DOHH2 (cell line): Measurements from ENCODE around the gene TNRC6C.
"Not testable (repeated sequence)": the region's sequence is repeated elsewhere in the genome, so short reads cannot be mapped to it uniquely, and the experiment has no call there.

Experiments
- H3F3A ChIP-seq: fragments of 200-600 bp; sonication (generic), shearing (Covaris generic); 2 replicates; pipeline ENCODE4 v1.6.0; 2016; ENCODE audit warnings: antibody characterized with exemption, mild to moderate bottlenecking; ENCODE audit not compliant: control insufficient read depth, insufficient read depth
- H3K27ac ChIP-seq: fragments of 200-600 bp; sonication (generic); 2 replicates; pipeline ENCODE4 v1.5.1; 2014; ENCODE audit warnings: low read depth, mild to moderate bottlenecking, low read length, moderate library complexity
- H3K27me3 ChIP-seq: fragments of 200-600 bp; sonication (generic); 2 replicates; pipeline ENCODE4 v1.6.1; 2014; ENCODE audit warnings: mild to moderate bottlenecking, low read length, mixed read lengths; ENCODE audit not compliant: control insufficient read depth
- H3K36me3 ChIP-seq: fragments of 200-600 bp; sonication (generic); 2 replicates; pipeline ENCODE4 v1.6.1; 2014; ENCODE audit warnings: mild to moderate bottlenecking, low read length, moderate library complexity, mixed read lengths; ENCODE audit not compliant: control insufficient read depth
- H3K4me1 ChIP-seq: fragments of 200-600 bp; sonication (generic); 2 replicates; pipeline ENCODE4 v1.6.1; 2014; ENCODE audit warnings: mild to moderate bottlenecking, low read length, mixed read lengths; ENCODE audit not compliant: control insufficient read depth
- H3K4me2 ChIP-seq: fragments of 200-600 bp; sonication (generic); 2 replicates; pipeline ENCODE4 v1.6.0; 2014; ENCODE audit warnings: mild to moderate bottlenecking, low read length, moderate library complexity
- H3K4me3 ChIP-seq: fragments of 200-600 bp; sonication (generic); 2 replicates; pipeline ENCODE4 v1.5.1; 2014; ENCODE audit warnings: mild to moderate bottlenecking, low read length, mixed read lengths
- H3K79me2 ChIP-seq: fragments of 200-600 bp; sonication (generic); 2 replicates; pipeline ENCODE4 v1.6.1; 2014; ENCODE audit warnings: mild to moderate bottlenecking, low read length, mixed read lengths; ENCODE audit not compliant: control insufficient read depth
- H3K9me2 ChIP-seq: fragments of 200-600 bp; sonication (generic); replicated peaks from 2 replicates; pipeline ENCODE4 v1.6.1; 2014; ENCODE audit warnings: mild to moderate bottlenecking, low read length, mixed read lengths; ENCODE audit not compliant: control insufficient read depth
- H3K9me3 ChIP-seq: fragments of 200-600 bp; sonication (generic); 2 replicates; pipeline ENCODE4 v1.6.1; 2014; ENCODE audit warnings: antibody characterized with exemption, low read length, mixed read lengths; ENCODE audit not compliant: control insufficient read depth, insufficient read depth
- H4K20me1 ChIP-seq: fragments of 200-600 bp; sonication (generic); 2 replicates; pipeline ENCODE4 v1.6.0; 2014; ENCODE audit warnings: low read depth, mild to moderate bottlenecking, antibody characterized with exemption, low read length, moderate library complexity; ENCODE audit not compliant: control insufficient read depth, insufficient read depth
- CTCF ChIP-seq: fragments of 200-600 bp; sonication (generic); IDR thresholded peaks from one replicate; pipeline ENCODE4 v1.5.1; 2014; ENCODE audit warnings: antibody characterized with exemption, mild to moderate bottlenecking, low read depth, low read length; ENCODE audit not compliant: poor library complexity, severe bottlenecking
- EZH2phosphoT487 ChIP-seq: fragments of 200-600 bp; sonication (generic); IDR thresholded peaks from 2 replicates; pipeline ENCODE4 v1.6.1; 2017; ENCODE audit warnings: borderline replicate concordance, mild to moderate bottlenecking, antibody characterized with exemption, low read length, moderate library complexity, mixed read lengths

TNRC6C gene

DNA sequence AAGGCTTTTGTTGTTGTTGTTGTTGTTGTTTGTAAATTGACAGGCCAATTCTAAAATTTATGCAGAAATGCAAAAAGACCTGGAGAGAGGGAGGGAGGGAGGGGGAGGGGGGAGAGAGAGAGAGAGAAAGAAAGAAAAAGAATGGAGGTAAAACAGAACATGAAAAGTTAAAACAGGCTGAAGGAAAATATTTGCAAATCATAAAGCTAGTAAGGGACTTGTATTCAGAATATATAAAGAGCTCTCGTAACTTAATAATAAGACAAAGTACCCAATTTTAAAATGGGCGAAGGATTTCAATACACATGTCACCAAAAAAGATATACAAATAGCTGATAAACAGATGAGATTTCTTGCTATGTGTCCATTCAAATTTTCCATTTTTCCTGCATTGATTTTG is 15.4 kb downstream of the TNRC6C start:
- H3K4me3 ChIP-seq: no peak overlapping the region
- H3K27ac ChIP-seq: no peak overlapping the region
- no peak overlapping the region for H3K4me2 ChIP-seq
- H3K9me2 ChIP-seq: no peaks in the 10 kb centered on the region
- H4K20me1 ChIP-seq: 0 out of 2 replicates have a peak, but pooled peaks cover 7% of the 10 kb centered on the region
- no peaks in the 10 kb centered on the region for H3F3A ChIP-seq
- no peaks in the 10 kb centered on the region for H3K4me1 ChIP-seq
- no peaks in the 10 kb centered on the region for H3K36me3 ChIP-seq
- TF ChIP-seq CTCF: no peak
- no peak for TF ChIP-seq EZH2phosphoT487
- H3K79me2 ChIP-seq: peaks cover 42% of the 10 kb centered on the region
- H3K9me3 ChIP-seq: no peaks in the 10 kb centered on the region
- H3K27me3 ChIP-seq: no peaks in the 10 kb centered on the region

DNA sequence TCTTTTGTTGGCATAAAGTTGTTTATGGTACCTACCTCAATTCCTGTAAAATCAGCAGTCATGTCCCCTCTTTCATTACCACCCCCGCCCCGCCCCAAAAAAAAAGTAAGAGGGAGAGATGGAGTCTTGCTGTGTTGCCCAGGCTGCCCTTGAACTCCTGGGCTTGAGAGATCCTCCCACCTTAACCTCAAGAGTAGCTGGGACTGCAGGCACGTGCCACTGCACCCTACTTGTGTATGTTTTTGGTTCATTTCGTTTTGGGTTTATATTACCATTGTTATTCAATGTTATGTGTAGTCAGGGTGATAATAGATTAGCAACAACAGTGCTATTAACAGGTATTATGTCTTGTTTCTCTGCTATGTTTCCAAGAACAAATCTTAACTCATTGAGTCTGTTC is 15.9 kb downstream of the TNRC6C start:
- no peaks in the 10 kb centered on the region for H3K4me1 ChIP-seq
- H3K4me3 ChIP-seq: no peak overlapping the region
- H3K79me2 ChIP-seq: peaks cover 39% of the 10 kb centered on the region
- no peak overlapping the region for H3K27ac ChIP-seq
- H3K9me2 ChIP-seq: no peaks in the 10 kb centered on the region
- no peaks in the 10 kb centered on the region for H3K36me3 ChIP-seq
- H4K20me1 ChIP-seq: 0 out of 2 replicates have a peak, but pooled peaks cover 7% of the 10 kb centered on the region
- H3F3A ChIP-seq: no peaks in the 10 kb centered on the region
- no peak overlapping the region for H3K4me2 ChIP-seq
- H3K27me3 ChIP-seq: no peaks in the 10 kb centered on the region
- H3K9me3 ChIP-seq: no peaks in the 10 kb centered on the region
- TF ChIP-seq CTCF (no peak), EZH2phosphoT487 (no peak)

GRCh38 chr17:77982430-77982829 is 23.9 kb downstream of the TNRC6C start:
- H4K20me1 ChIP-seq, H3K27ac ChIP-seq, H3K9me3 ChIP-seq, H3K4me2 ChIP-seq, H3K9me2 ChIP-seq, H3K36me3 ChIP-seq, H3K4me1 ChIP-seq, H3F3A ChIP-seq, H3K27me3 ChIP-seq, H3K79me2 ChIP-seq, H3K4me3 ChIP-seq: not testable (repeated sequence)

DNA sequence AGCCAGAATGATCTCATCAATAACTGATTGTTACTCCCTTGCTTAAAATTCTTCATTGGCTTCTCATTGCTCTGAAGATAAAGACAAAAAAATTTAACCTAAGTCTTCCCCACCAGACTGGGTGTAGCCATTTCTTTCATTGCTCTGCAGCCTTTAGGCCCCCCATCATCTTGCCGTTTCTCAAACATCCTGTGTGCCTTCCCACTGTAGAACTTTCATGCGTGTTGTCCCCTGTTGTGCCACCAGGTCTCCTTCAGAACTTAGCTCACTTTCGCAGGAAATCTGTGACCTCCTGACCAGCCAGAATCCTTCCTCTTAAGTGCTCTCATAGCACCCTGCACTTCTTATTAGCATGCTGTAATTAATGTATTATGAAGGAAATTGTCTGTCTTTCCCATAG is 31.8 kb downstream of the TNRC6C start:
- no peaks in the 10 kb centered on the region for H3K36me3 ChIP-seq
- peaks cover 13% of the 10 kb centered on the region for H3K79me2 ChIP-seq
- H3K9me3 ChIP-seq: no peaks in the 10 kb centered on the region
- H3F3A ChIP-seq: no peaks in the 10 kb centered on the region
- H3K4me2 ChIP-seq: no peak overlapping the region
- TF ChIP-seq CTCF (no peak), EZH2phosphoT487 (no peak)
- H4K20me1 ChIP-seq: no peaks in the 10 kb centered on the region
- H3K27ac ChIP-seq: no peak overlapping the region
- no peaks in the 10 kb centered on the region for H3K4me1 ChIP-seq
- no peak overlapping the region for H3K4me3 ChIP-seq
- no peaks in the 10 kb centered on the region for H3K9me2 ChIP-seq
- H3K27me3 ChIP-seq: no peaks in the 10 kb centered on the region

DNA sequence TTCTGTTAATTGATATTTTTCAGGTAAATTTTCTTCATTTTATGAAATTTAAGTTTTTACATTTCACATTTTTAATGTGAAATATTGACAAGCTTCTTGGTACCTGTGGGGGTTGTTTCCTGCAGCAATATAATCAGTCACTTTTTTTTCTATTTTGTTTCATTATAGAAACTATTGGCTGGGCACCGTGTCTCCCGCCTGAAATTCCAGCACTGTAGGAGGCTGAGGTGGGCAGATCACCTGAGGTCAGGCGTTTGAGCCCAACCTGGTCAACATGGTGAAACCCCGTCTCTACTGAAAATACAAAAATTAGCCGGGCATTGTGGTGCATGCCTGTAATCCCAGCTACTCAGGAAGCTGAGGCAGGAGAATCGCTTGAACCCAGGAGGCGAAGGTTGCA is 35.2 kb downstream of the TNRC6C start:
- not testable (repeated sequence) for H4K20me1 ChIP-seq, H3K27me3 ChIP-seq, H3K9me2 ChIP-seq, H3K4me1 ChIP-seq, H3K4me2 ChIP-seq, H3K9me3 ChIP-seq, H3K36me3 ChIP-seq, H3K4me3 ChIP-seq, H3K27ac ChIP-seq, H3F3A ChIP-seq
- peaks cover 15% of the 10 kb centered on the region for H3K79me2 ChIP-seq
